ENCODE results near the gene IDI1. TPM values are rescaled to one million over a fixed set of nuclear protein-coding genes. Genes with fewer than 3 reads are reported as not detected.

IDI1 gene
- total and polyA plus RNA-seq, 2 of the 13 experiments (the other 11 are each of a cell fraction or from before 2014, with no cell fraction given), result 44.4 to 145 TPM

DNA sequence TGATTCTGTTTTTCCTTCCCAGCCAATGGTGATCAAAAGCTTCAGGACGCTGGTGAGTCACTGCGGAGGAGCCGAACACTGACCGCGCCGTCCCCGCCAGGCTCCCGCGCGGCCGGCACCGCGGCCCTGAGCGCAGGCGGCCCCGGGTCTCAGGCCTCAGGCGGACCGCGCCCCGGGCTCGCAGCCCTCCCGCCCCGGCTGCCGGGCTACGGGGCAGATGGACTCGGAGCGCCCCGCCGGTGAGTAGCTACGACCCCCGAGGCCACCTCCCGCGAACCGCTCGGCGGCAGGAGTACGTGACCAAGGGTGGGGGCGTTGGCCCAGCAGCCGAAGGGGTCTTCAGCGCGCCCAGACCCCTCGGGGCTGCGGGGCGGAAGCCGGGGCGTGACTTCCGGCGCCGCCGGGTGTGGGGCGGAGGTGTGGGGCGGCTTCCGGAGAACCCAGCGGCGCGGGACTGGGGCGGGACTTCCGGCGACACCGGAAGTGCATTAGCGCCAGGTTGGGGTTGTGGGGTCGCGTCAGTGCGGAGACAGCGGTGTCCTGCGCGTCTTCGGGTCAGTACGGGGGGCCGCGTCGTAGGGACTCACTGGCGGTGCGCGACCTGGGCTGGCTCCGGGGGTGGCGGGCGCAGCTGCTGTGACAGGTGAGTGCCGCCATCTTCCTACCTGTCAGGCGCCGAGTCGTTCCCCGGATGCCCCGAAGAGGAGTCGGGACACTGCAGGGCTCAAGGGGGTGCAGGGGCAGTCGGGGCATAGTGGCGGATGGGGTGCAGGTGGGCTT is 7.6 kb upstream of the IDI1 start, which contains the start of gene WDR37 (continued):
- TF ChIP-seq, protein P1, sequence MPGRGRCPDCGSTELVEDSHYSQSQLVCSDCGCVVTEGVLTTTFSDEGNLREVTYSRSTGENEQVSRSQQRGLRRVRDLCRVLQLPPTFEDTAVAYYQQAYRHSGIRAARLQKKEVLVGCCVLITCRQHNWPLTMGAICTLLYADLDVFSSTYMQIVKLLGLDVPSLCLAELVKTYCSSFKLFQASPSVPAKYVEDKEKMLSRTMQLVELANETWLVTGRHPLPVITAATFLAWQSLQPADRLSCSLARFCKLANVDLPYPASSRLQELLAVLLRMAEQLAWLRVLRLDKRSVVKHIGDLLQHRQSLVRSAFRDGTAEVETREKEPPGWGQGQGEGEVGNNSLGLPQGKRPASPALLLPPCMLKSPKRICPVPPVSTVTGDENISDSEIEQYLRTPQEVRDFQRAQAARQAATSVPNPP (CRISPR knock-in tag; IDR thresholded peaks at IDR 0.05), result no peak
- TF ChIP-seq ZNF713 (CRISPR knock-in tag; IDR thresholded peaks at IDR 0.05), result no peak
- TF ChIP-seq MEIS2 (CRISPR knock-in tag; IDR thresholded peaks at IDR 0.05), result no peak
- TF ChIP-seq, protein P2, sequence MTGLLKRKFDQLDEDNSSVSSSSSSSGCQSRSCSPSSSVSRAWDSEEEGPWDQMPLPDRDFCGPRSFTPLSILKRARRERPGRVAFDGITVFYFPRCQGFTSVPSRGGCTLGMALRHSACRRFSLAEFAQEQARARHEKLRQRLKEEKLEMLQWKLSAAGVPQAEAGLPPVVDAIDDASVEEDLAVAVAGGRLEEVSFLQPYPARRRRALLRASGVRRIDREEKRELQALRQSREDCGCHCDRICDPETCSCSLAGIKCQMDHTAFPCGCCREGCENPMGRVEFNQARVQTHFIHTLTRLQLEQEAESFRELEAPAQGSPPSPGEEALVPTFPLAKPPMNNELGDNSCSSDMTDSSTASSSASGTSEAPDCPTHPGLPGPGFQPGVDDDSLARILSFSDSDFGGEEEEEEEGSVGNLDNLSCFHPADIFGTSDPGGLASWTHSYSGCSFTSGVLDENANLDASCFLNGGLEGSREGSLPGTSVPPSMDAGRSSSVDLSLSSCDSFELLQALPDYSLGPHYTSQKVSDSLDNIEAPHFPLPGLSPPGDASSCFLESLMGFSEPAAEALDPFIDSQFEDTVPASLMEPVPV (CRISPR knock-in tag; IDR thresholded peaks at IDR 0.05), result no peak
- TF ChIP-seq, protein P3, sequence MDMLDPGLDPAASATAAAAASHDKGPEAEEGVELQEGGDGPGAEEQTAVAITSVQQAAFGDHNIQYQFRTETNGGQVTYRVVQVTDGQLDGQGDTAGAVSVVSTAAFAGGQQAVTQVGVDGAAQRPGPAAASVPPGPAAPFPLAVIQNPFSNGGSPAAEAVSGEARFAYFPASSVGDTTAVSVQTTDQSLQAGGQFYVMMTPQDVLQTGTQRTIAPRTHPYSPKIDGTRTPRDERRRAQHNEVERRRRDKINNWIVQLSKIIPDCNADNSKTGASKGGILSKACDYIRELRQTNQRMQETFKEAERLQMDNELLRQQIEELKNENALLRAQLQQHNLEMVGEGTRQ (IDR thresholded peaks at IDR 0.05; ENCODE audit: low read depth, low read length), result no peak
- TF ChIP-seq, protein P3 (CRISPR knock-in tag; IDR thresholded peaks at IDR 0.05; ENCODE audit: borderline replicate concordance), result no peak; the same call in 1 of the 2 replicates
- TF ChIP-seq ZFP36L1 (CRISPR knock-in tag; IDR thresholded peaks at IDR 0.05), result 0 out of 2 replicates have a peak, but pooled peaks have one; percentile 10
- no peak for TF ChIP-seq ZNF557 (CRISPR knock-in tag; IDR thresholded peaks at IDR 0.05)
- peak; percentile 84 for TF ChIP-seq AGO2 (optimal IDR thresholded peaks at IDR 0.05; ENCODE audit: low read depth, low read length)
- peak in 1 of 2 experiments; percentile 89; a peak in 2 of 4 replicates for TF ChIP-seq POLR2A (IDR thresholded peaks at IDR 0.05; ENCODE audit: insufficient read depth in 1 of 2, low read depth in 2 of 2, low read length in 2 of 2)
- TF ChIP-seq SRY (CRISPR knock-in tag; IDR thresholded peaks at IDR 0.05), result peak; percentile 93; the same call in 1 of the 2 replicates
- TF ChIP-seq SRSF4 (IDR thresholded peaks at IDR 0.05; ENCODE audit: low read depth, low read length, poor library complexity, severe bottlenecking), result no peak
- no peak for TF ChIP-seq TMF1 (CRISPR knock-in tag; IDR thresholded peaks at IDR 0.05; ENCODE audit: low read depth)
- TF ChIP-seq FLYWCH1 (CRISPR knock-in tag; IDR thresholded peaks at IDR 0.05), result no peak; the same call in 1 of the 2 replicates
- TF ChIP-seq ZNF788 (CRISPR knock-in tag; IDR thresholded peaks at IDR 0.05; ENCODE audit: borderline replicate concordance), result peak; percentile 5; the same call in 1 of the 2 replicates
- TF ChIP-seq KLF13 (CRISPR knock-in tag; IDR thresholded peaks at IDR 0.05), result no peak
- TF ChIP-seq AKAP8 (CRISPR knock-in tag; IDR thresholded peaks at IDR 0.05), result no peak
- no peak for TF ChIP-seq ZNF75D (CRISPR knock-in tag; IDR thresholded peaks at IDR 0.05; ENCODE audit: borderline replicate concordance)
- no peak for TF ChIP-seq HNRNPL (IDR thresholded peaks at IDR 0.05; ENCODE audit: low read depth, low read length)
- TF ChIP-seq SRSF9 (IDR thresholded peaks at IDR 0.05; ENCODE audit: borderline replicate concordance, insufficient read depth, low read depth, low read length, poor library complexity, severe bottlenecking), result no peak
- TF ChIP-seq CEBPG (CRISPR knock-in tag; IDR thresholded peaks at IDR 0.05), result 0 out of 2 replicates have a peak, but pooled peaks have one; percentile 12
- TF ChIP-seq, protein P4, sequence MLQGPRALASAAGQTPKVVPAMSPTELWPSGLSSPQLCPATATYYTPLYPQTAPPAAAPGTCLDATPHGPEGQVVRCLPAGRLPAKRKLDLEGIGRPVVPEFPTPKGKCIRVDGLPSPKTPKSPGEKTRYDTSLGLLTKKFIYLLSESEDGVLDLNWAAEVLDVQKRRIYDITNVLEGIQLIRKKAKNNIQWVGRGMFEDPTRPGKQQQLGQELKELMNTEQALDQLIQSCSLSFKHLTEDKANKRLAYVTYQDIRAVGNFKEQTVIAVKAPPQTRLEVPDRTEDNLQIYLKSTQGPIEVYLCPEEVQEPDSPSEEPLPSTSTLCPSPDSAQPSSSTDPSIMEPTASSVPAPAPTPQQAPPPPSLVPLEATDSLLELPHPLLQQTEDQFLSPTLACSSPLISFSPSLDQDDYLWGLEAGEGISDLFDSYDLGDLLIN (CRISPR knock-in tag; IDR thresholded peaks at IDR 0.05; ENCODE audit: borderline replicate concordance), result no peak
- peak; percentile 77; the same call in 1 of the 2 replicates for TF ChIP-seq REL (CRISPR knock-in tag; conservative IDR thresholded peaks at IDR 0.05)
